Activated CD8-positive, alpha-beta memory T cell treated with anti-CD3 and anti-CD28 coated beads, Interleukin-2, amount 50 U/mL, for 24 hours (primary cell): ENCODE results near the gene ROGDI.

Experiments
- DNase-seq: peaks from one replicate; pipeline ENCODE4 v3.0.0-alpha.2; 2020; ENCODE audit errors: extremely low read depth

The ROGDI gene

DNA sequence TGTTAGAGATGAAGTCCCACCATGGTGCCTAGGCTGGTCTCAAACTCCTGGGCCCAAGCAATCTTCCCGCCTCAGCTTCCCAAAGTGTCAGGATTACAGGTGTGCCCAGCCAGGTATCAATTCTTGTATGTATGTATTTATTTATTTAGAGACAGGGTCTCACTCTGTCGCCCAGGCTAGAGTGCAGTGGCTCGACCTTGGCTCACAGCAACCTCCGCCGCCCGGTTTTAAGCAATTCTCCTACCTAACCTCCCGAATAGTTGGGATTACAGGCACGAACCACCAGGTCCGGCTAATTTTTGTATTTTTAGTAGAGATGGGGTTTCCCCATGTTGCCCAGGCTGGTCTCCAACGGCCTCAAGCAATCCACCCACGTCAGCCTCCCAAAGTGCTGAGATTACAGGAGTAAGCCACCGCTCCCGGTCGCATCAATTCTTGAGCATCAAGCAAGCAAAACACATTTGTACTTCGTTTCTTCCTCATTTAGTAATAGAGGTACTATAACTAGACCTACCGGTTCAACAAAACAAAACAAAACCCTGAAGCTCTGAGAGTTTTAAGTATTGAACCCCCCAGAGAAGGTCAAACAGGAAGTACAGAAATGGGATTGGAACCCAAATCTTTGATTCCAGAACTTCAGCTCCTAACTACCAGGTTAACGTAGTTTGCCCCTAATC lies 34.4 kb downstream of the ROGDI start:
- DNase-seq, result no peak

- peak; percentile 94 for DNase-seq
These were observed 35.4 kb downstream of the ROGDI start, which contains the start of gene ZNF500 for GRCh38 chr16:4766875-4767628. TSS of gene ZNF500 (minus strand) at chr16:4767162. CDS start at chr16:4765978, 1,184 bp downstream.

GRCh38 chr16:4765511-4766474 lies 36.6 kb downstream of the ROGDI start:
- no peak for DNase-seq

DNA sequence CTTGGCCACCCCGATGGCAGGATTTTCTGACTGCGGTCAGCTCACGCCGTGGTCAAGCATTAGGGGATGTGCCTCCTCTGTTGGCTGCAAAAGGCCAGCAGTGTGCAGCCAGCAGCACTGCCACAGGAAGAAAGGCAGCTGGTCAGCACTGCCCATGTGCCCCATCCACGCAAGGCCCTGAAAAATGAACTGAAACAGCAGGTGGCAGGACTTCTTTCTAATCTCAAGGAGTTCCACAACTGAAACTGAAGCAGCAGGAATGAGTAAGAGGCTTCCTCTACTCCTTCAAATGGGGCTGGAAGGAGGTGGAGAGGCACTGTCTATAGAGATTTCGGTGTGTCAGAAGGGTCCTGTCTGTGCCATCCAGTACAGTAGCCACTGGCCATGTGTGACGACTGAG lies 38.6 kb downstream of the ROGDI start:
- DNase-seq, result no peak

GRCh38 chr16:4762205-4762604 lies 40.2 kb downstream of the ROGDI start:
- DNase-seq, result no peak

- no peak for DNase-seq
These were observed 42.1 kb downstream of the ROGDI start for GRCh38 chr16:4760221-4760910.

DNA sequence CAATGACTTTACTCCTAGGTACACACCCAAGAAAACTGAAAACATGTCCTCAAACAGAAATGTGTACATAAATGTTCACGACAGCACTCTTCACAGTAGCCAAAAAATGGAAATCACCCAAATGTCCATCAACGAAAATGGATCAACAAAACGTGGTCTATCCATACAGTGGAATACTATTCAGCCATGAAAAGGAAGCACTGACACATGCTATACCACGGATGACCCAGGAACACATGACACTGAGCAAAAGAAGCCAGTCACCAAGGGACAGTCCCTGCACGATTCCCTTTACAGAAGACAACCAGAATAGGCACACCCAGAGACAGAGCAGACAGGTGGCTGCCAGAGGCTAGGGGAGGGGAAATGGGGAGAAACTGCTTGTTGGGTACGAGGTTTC lies 46.7 kb downstream of the ROGDI start:
- DNase-seq, result no peak

- DNase-seq, result no peak
These were observed 47.6 kb downstream of the ROGDI start for GRCh38 chr16:4754865-4755264.

DNA sequence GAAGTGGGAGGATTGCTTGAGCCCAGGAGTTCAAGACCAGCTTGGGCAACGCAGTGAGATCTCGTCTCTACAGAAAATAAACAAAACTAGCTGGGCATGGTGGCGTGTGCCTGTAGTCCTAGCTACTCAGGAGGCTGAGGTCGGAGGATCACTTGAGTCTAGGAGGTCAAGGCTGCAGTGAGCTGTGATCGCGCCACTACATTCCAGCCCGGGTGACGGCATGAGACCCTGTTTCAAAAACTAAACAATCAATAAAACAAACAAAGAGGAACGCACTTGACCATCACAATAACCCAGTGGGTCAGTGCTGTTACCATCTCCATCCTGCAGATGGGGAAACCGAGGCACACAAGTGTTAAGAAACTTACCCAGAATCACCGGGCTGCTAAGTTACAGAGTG lies 49.2 kb downstream of the ROGDI start:
- DNase-seq, result no peak

- no peak for DNase-seq
These were observed 49.9 kb downstream of the ROGDI start for GRCh38 chr16:4752351-4753100.

GRCh38 chr16:4750896-4751295 lies 51.5 kb downstream of the ROGDI start:
- no peak for DNase-seq

DNA sequence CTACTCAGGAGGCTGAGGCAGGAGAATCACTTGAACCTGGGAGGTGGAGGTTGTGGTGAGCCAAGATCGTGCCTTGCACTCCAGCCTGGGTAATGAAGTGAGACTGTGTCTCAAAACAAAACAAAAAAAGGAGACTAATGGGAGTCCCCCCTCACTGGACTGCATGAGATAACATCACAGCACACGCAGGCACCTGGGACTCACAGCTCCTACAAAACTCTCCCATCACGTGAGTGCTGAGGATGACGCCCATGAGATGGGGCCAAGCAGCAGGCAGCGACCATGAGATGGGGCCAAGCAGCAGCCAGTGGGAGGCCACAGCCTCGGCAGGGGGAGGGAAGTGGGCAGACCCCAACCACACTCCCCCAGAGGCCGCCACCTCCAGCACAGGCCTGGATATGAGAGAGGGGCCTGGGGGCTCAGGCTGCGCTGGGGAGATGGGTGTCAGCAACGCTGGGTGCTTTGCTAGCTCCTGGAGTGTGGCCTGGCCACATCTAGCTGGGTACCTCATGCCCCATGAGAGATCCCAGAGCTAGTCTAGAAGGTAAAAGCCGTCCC lies 52.7 kb downstream of the ROGDI start:
- no peak for DNase-seq

DNA sequence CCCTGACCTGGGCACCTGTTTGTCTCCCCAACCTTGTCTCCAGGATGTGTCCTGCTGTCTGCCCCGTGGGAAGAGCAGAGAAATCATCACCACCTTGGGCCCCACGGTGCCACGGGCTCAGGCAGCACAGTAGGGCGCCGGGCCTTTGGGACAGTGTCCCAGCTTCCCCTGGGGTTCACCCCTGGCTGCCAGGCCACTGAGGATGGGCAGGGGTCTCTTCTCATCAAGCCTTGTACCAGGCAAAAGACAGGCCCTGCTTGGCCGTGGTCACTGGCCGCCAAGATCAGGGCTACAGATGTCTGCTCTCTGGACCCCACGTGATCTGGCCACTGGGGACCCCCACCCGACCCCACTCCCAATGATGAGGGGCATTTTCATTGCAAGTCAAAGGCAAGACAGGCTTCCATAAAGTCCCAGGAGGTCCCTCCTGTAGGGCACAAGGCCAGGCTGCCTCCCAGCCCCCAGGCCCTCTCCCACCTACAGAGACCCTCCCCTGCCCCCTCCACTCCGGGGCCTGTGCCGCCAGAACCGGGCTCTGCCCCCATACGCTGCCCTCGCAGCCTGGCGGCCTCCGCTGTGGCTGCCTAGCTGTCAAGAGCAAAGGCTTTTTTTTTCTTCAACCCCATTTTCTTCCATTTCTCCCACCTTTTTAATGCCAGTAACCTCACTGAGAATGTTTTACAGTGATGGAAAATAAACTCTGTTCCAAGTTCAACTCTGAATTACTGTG lies 53.6 kb downstream of the ROGDI start:
- DNase-seq, result no peak

GRCh38 chr16:4747906-4748681 lies 54.3 kb downstream of the ROGDI start:
- no peak for DNase-seq

DNA sequence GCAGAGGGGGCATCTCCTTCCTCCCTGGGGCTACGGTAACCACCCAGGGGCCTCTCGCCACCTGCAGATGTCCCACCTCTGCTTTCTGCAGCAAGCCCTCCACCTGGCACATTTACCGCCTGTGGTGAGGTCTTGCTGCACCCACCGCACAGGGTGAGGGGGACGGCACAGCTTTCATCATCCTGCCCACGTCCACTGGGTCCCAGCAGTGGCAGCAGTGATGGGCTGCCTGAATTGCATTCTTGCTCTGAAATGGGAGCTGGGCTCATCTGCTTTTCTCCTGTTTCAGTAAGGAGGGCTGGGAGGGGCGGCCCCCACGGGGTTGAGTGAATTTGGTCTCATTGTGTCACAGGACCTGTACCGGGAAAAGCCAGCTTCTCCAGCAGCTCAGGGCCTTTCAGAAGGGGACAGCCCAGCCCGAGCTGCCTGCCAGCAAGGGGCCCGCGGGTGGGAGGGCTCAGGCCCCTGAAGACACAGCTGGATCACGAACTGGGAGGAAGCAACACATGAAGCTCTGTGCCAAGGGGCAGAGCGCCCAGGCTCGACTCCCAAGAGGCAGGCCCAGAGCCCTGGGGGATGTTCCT lies 55.4 kb downstream of the ROGDI start:
- no peak for DNase-seq
